ENCODE data around the gene CDKN1B.
A peak's percentile ranks its signal among the peaks of the same experiment; 100 is the strongest.

The CDKN1B gene

DNA sequence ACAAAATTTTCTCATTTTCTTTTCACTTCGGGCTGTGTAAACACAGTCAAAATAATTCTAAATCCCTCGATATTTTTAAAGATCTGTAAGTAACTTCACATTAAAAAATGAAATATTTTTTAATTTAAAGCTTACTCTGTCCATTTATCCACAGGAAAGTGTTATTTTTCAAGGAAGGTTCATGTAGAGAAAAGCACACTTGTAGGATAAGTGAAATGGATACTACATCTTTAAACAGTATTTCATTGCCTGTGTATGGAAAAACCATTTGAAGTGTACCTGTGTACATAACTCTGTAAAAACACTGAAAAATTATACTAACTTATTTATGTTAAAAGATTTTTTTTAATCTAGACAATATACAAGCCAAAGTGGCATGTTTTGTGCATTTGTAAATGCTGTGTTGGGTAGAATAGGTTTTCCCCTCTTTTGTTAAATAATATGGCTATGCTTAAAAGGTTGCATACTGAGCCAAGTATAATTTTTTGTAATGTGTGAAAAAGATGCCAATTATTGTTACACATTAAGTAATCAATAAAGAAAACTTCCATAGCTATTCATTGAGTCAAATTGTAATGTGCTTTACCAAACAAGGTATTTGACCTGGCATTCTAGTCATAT lies 4.8 kb downstream of the CDKN1B start:
- ChIA-PET CTCF (interaction anchor here (1.1 to 8.2 kb wide), 5 partner anchors 13 to 387 kb away, joined by 3 to 72 read pairs (median 3); no protein-coding TSS in a partner anchor), POLR2A (interaction anchor here (0.5 to 0.8 kb wide), 2 partner anchors 8 to 108 kb away, joined by 4 to 7 read pairs; no protein-coding TSS in a partner anchor)
- TF ChIP-seq, protein P1, sequence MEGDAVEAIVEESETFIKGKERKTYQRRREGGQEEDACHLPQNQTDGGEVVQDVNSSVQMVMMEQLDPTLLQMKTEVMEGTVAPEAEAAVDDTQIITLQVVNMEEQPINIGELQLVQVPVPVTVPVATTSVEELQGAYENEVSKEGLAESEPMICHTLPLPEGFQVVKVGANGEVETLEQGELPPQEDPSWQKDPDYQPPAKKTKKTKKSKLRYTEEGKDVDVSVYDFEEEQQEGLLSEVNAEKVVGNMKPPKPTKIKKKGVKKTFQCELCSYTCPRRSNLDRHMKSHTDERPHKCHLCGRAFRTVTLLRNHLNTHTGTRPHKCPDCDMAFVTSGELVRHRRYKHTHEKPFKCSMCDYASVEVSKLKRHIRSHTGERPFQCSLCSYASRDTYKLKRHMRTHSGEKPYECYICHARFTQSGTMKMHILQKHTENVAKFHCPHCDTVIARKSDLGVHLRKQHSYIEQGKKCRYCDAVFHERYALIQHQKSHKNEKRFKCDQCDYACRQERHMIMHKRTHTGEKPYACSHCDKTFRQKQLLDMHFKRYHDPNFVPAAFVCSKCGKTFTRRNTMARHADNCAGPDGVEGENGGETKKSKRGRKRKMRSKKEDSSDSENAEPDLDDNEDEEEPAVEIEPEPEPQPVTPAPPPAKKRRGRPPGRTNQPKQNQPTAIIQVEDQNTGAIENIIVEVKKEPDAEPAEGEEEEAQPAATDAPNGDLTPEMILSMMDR (IDR thresholded peaks at IDR 0.05; ENCODE audit: control extremely low read depth, extremely low read depth, low read depth, missing control alignments): no peak
- no peak for DNase-seq (ENCODE audit: extremely low spot score)

DNA sequence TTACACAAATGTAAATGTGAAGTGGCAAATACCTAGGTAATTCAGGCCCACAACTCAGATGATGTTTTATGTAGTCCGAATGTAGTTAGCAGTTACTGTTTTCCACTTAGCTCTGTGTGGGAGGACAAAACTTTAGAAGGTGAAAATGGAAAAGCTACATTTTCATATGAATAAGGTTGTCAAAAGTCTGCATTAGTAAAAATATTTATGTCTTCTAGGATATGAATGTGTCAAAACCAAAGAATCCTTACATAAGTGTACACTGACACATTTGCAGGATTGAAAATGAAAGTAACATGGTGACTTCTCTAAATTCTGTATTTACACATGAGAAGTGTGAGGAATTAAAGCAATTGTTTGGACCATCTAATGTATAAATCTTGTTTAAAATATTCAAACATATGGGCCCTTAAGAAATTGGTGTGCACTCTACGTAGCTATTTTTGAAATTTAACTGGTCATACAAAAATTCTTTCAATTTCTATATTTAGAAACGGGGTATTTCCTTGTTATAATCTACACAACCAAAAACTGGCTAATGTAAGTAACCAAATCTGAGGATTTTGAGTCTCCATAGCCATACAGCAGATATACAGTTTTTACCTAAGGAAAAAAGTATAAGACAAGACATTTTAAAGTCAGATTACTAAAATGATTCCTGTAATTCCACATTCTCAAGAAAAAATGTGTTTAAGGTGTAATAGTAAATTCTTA lies 5.4 kb downstream of the CDKN1B start:
- DNase-seq (ENCODE audit: extremely low spot score): peak; percentile 18
- TF ChIP-seq, protein P1 (IDR thresholded peaks at IDR 0.05; ENCODE audit: control extremely low read depth, extremely low read depth, low read depth, missing control alignments): no peak
- ChIA-PET POLR2A (interaction anchor here (0.5 to 0.8 kb wide), 3 partner anchors 8 to 639 kb away, joined by 4 to 9 read pairs (median 7); no protein-coding TSS in a partner anchor), CTCF (interaction anchor here (1.1 to 8.2 kb wide), 5 partner anchors 13 to 388 kb away, joined by 3 to 72 read pairs (median 3); no protein-coding TSS in a partner anchor)

DNA sequence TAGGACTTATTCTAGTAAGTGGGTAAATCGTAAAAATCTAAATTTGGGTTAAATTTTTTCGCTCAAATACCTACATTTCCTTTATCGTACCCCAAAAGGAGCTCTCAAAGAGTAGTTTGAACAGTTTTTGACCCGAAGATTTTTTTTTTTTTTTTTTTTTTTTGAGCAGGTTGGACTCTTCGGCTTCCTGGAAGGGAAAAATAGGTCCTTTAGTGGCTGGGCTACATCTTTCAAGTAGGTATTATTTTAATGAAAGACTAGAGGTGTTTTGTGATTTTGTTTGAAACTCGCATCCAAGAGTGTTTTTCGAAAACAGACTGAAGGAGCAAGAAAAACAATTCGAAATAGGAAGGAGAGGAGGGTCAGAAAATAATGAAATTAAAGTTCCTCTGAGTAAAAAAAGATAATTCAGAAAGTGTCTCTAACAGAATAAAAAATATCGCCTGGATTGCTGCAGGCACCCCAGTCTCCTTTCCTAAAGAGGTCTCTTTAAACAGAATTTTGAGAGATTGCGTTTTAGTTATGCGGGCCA lies 6.0 kb downstream of the CDKN1B start:
- TF ChIP-seq, protein P1 (IDR thresholded peaks at IDR 0.05; ENCODE audit: control extremely low read depth, extremely low read depth, low read depth, missing control alignments): no peak
- ChIA-PET CTCF (interaction anchor here (1.1 to 8.2 kb wide), 4 partner anchors 9 to 389 kb away, joined by 3 to 72 read pairs (median 4); no protein-coding TSS in a partner anchor), POLR2A (interaction anchor here (0.7 kb wide), 1 partner anchor 639 kb away, joined by 9 read pairs; no protein-coding TSS in a partner anchor)
- DNase-seq (ENCODE audit: extremely low spot score): no peak

DNA sequence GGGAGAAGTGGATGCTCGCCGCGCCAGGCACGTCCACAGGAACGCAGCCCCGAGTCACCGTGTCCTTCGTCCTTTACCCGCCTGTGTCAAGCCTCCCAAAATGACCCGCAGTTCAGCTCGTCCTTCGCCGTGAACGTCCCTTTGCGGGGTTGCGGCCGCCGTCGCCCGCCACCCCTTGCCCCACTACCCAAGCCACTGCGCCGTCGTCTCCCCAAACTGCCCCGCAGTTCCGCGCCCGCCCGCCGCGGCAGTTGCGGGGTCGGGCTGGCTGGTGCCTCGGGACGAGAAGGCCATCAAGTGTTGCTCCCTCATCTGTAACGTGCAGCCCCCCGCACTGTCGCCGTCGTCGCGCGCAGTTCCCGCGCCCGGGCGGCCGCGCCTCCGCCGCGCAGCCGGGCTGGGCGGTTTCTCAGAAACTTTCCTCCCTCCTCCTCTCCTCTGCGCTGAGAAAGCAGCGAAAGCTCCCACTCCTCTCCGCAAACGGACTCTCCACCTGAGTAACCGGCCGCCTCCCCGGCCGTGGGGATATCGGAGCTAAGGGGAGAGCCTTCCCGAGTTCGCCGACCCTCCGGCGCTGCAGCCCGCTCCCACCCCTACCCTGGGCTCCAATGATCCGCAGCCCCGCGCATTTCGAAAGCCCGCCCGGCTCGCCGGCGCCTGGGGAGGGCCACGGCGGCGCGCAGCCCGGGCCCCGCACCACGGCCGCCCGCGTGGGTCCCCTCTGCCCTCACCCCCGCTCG lies 6.7 kb downstream of the CDKN1B start:
- ChIA-PET POLR2A (no interaction called here), CTCF (interaction anchor here (1.5 to 8.2 kb wide), 2 partner anchors 9 to 11 kb away, joined by 4 to 72 read pairs; no protein-coding TSS in a partner anchor)
- DNase-seq (ENCODE audit: extremely low spot score): no peak
- TF ChIP-seq, protein P1 (IDR thresholded peaks at IDR 0.05; ENCODE audit: control extremely low read depth, extremely low read depth, low read depth, missing control alignments): no peak

DNA sequence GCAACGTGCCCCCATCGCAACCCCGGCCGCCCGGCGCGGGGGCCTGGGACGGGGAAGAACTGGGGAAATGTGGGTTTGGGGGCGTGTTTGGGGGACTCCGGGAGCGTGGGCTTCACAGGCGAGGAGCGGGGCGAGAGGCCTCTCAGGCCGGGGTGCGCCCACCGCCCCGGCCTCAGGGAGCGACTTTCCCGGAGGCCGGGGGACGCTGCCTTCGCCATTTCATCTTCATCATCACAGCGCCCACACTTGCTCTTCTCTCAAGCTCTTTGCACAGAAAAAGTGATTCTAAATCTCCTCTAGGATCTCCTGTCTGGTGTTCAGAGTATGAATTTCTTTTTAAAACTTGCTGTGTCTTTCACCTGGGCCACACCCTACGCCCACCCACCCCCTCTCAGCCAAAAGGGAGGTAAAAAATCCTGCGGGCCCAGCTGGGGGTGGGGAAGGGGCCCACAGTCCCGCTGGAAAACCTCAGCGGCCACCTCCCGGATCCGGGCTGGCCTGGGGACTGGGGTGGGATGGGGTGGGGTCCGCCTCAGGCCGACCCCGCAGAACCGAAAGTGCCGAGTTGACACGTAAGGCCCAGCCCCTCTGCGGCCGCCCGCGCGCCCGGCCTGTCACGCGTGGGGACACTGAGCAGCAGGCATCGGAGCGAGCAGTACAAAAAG lies 7.4 kb downstream of the CDKN1B start:
- ChIA-PET CTCF (interaction anchor here (1.0 to 8.2 kb wide), 4 partner anchors 8 to 18 kb away, joined by 3 to 72 read pairs (median 4); no protein-coding TSS in a partner anchor), POLR2A (interaction anchor here (0.6 to 1.6 kb wide), 4 partner anchors 8 to 263 kb away, joined by 3 to 7 read pairs (median 5); partner anchors contain the start of genes CDKN1B and CREBL2)
- no peak for DNase-seq (ENCODE audit: extremely low spot score)
- TF ChIP-seq, protein P1 (IDR thresholded peaks at IDR 0.05; ENCODE audit: control extremely low read depth, extremely low read depth, low read depth, missing control alignments): no peak
